Measurements from ENCODE around the gene CDKAL1.

CDKAL1 gene

DNA sequence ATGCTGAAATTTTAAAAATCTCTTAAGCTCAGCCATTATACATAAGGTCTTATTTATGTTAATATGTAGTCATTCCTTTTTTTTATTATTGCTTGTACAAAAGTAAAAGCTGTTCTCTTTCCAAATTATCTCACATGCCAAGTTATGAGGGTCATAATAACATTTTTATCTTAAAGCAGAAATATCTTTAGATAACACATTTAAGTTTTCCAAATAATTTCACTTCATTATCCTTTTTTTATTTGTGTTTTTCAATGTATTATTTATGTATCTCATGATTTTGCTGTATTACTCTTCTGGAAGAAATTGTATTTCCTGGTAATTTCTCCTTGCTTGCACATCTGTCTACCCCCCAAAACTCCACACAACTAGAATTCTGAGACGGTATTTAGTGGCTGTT lies 598.2 kb downstream of the CDKAL1 start:
- no peak for DNase-seq

DNA sequence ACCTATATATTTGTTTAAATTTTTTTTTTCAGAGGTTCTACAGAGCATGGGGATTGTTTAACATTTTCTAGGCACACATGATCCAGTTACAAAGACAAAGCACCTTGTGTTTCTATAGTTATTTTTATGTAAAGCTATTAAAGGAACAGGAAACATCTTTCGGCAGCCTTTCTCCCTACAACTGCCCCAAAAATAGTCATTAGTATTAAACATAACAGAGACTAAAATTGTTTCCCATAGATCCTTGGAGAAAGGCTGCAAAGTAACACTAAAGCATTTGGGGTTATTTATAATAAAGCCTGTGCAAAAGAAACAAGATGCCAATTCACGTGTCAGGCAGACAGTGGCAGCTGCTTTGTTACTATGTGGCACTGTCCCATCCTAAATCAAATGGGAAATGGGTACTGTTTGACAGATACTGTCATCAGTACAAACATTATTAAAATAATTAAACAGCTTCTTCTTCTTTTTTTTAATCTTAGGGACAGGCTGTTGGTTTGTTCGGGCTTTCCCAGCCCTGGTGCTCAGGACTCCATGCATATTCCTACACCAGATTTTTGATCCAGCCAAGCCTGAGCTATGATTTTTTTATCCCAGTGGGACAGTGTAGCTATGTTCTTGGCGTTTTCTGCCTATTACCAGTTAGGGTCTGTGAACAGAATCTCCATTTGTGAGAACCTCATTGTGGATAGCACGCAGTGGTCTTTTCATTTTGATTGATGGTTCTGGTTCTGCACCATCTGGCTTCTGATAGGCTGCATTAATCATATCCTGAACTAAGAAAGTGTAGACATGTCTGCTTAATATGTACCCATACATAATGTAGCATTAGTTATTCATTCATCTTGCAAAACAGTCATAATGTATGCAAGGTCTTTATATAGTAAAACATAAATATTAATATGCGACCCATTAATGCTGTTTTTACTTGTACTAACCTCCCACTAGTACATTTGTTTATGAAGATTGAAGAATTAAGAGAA lies 598.9 kb downstream of the CDKAL1 start:
- no peak for DNase-seq

DNA sequence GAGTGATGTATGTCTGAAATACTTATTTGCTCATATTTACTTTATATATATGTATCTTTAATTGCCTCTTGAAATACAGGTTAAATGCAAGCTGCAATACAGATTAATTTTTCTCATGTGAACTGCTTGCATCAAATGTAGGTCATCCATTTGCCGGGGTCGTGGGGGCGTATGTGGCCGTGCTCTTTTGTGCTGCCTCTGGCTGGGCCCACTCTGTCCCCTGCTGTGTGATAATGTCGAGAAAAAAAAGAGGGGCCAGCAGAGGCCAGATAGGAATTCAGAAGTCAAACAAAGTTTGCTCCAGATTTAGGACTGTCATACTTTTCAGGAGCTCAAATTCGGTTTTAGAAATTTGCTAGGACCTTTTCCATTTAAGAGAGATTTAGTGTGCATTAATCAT lies 599.6 kb downstream of the CDKAL1 start:
- no peak for DNase-seq

DNA sequence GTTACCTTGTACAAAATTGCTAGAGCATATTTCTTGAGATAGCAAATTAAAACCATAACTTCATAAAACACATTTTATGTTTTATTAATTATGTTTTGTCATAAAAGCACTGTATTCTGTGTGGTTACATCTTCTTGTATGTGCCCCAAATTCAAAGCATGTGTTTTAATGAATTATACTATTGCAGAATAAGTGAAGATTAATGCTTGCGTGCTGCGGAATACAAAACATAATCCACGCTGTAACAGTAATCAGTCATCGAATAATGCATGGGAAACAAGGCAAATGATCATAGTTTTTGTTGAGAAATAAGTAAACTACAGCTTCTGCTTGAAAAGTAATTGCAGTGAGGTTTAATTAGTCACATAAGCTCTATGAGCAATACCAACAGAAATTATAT lies 600.1 kb downstream of the CDKAL1 start:
- no peak for DNase-seq

DNA sequence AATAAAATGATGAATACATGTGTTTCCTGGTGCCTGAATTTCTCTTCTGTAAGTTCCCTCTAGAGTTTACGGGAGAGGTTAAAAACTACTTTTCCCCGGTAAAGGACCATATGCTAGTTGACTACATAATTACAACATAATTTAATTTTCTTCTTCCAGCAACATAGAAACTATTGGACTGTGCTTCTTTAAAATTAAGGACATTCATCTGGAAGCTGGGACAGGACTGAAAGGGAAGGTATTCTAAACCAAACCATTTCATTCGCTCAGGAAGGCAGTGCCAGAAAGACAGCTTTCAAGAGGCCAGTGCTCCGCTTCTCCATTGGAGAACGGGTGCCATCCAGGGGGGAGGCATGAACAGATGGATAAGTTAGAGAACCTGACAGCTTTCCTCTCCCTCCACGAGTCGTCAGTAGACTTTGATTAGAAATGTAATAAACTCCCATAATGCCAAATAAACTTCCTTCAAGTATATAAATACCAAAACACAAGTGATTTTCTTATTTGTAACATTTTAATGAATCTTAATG lies 601.3 kb downstream of the CDKAL1 start:
- DNase-seq: no peak

DNA sequence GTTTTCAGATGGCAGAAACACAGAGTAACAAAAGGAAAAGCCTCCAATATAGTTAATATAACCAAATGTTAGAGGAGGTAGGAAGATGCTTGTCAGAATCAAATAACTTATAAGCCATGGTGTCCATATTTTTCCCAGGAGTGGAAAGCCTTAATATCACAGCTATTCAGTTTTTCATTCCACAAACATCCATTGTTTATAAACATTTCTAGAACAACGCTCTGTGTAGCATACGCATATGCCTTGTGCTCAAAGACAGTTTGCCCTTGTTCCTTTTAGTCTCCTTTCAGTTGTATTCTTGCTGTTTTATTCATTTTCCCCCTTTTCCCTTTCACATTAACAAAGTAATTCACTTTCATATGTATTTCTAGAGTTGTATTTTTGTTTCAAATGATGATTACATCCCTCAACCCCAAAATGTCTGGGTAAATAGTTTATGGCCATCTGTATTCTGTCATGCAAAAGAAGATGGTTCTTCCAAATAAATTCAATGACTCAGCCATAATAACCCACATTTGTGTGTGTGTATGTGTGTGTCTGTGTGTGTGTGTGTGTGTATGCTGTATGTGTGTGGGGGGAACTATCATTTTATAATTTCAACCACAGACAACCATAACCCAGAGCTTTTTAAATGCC lies 603.6 kb downstream of the CDKAL1 start:
- DNase-seq: no peak

DNA sequence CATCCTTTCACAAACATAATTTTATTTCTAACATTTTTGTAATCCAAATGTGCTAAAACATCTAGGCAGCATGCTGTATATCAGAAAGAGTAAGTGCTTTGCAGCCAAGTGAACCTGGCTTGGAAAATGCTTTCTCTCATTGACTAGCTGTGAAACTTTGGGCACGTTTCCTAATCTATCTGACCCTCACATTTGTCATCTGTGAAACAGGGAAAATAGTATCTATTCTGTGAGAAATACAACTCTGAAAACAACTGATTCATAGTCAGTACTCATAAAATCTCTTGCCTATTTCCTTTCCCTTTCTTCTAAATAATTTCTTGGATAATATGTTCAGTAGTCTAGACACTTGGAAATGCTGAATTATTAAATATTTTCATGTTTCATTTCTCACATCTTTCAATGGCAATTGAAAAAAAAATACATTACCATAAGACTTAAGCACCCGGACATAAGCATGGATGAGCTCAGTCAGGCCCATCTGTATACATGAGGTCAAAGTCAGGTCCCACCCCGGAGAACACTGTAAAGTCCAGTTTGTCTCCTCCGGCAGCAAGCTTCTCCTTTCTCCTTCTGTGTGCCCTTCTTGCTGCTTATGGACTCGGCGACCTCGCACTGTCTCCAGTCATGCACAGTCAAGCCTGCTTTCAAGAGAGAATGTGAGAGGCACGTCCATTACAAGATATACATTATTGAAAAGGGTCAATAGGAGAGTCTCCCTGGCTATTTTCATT lies 604.2 kb downstream of the CDKAL1 start:
- DNase-seq: no peak

DNA sequence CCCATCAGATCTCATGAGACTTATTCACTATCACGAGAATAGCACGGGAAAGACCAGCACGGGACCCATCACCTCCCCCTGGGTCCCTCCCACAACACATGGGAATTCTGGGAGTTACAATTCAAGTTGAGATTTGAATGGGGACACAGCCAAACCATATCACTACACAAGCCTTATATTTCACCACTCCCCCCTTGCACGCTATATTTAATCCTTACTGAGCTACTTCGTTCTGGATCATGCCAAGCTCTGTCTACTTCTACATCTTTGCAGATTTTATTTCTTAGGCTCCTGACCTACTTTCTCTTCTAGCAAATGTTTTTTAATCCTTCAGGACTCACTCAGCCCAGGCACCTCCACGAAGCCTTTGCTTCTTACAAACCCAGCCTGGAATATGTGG lies 606.7 kb downstream of the CDKAL1 start:
- DNase-seq: no peak

DNA sequence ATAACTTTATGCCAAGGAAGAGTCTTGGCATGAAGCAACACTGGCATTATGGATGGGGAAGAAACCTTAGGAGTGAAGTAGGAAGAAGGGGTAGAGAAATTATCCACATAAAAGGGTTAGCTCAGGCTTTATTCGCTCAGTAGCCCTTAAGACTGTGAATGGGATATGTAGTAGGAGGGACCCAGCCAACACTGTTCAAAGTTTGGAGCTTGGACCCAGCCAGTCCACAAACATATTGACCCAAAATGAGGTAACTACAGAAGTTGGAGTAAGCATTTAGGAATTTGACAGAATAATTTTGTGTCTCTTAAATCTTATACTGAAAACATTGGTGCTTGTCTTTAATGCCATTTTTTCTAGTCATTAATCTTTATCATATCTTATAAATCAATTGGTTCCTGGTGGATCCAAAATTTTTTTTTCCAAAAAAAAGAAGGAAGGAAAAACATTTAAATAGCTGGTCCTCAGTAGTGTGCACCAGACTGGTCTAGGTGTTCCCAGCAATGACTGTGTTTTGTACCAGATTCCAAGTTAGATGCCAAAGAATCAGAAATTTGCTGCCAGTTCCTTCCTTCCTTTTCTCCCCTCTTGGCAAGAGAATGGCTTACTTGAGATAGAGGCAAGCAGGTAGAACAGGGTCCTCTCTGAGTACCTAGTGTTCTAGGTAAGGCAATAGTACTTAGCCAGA lies 607.5 kb downstream of the CDKAL1 start:
- DNase-seq: no peak

DNA sequence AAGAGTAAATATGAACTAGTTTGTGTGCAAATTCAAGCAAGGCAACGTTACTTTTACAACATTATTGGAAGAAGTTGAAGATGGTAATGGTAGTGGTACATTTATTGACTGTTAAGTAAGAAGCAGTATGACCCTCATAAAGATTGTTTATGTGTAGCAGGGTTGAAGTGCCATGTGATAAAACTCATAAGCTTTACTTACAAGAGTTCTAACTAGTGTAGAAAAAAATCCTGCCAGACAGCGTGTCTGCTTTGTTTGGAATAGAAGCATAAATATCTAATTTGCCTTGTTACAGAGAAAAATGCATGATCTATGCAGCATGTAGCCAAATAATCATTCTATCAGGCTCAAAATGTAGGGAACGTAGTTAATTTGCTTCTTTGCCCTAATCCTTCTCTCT lies 608.5 kb downstream of the CDKAL1 start:
- DNase-seq: no peak

DNA sequence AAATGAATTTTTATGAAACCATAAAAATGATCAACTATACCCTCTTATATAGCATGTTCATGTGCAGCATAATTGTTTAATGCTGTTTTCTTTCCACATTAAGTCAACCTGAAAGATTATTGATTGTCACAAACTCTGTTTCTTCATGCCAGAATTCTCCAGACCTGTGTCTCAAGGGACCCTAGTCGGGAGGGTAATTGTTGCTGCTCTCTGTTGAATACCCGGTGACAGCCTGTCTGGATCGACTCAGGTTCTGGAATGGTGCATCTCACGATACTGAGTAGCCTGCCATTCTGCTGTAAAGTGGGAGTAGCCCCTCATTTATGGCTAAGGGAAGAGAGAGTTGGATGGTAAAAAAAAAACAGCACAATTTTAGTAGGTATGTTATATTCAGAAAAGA lies 609.4 kb downstream of the CDKAL1 start:
- DNase-seq: no peak

DNA sequence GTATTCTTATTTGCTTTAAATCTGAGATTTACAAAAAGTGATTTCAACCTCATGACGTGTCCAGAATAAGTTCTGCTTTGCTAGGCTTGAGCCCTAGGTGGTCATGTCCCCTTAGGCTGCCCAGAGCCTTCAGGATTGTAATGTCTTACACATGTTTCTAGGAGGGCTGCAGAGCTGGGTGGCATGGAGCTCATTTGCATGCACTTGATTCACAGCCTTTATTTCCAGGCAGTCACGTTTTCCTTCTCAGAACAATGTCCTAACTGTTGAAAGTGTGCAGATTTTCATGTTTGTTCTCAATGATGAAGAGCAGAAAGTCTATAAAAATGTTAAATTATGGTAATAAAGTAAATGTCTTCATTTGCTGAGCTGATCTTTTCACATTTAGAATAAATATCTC lies 610.7 kb downstream of the CDKAL1 start:
- peak in 1 of 58 donors; percentile 12 for DNase-seq

DNA sequence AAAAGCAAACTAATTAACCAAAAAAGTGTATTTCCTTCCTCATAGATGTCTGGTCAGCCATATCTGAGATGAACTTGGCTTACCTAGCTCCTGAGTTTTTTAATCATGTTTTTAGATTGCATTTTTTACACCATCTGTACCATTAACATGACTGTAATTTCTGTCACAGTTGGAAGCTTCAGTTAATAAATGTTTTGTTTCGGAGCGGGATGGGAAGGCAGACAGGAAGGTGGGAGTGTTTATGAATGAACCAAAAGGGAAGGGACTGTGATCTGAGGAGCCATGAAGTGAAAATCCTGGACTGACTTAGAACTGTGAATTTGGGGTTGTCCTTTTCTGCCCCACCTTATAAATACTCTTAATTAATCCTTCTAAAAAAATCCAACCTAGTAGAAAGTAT lies 613.7 kb downstream of the CDKAL1 start:
- no peak for DNase-seq

DNA sequence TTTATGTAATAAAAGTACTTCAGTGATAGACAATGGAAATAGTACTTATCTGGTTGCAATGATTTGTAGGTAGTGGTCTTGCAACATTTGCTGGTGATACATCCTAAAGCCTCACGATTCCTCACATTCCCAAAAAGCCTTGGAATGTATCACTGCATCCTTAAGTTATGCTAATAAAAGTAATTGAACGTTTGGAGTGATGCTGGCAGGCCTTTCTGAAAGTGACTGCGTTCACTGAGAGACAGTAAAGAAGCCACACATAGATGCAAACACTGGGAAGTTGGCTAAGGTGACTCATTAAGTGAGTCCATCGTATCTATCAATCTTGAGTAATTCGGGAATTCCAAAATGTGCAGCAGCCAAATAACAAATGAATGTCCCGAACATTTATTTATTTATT lies 615.2 kb downstream of the CDKAL1 start:
- DNase-seq: no peak

DNA sequence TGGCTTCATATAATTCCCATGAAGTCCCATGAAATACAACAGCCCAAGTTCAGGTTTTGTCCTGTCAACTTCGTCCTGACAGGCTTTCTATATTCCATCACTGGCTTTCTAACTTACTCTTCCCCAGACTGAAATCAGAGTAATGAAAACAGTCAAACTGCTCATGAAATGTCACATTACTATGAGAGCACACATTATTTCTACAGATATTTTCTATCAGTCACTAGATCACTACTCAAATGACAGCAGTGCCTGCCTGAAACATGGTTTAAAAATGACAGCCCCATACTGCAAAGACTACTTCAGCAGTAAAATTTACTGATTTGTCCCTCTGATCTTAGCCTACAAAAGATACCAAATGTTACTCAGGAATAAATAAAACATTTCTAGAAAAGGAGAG lies 616.4 kb downstream of the CDKAL1 start:
- DNase-seq: no peak

DNA sequence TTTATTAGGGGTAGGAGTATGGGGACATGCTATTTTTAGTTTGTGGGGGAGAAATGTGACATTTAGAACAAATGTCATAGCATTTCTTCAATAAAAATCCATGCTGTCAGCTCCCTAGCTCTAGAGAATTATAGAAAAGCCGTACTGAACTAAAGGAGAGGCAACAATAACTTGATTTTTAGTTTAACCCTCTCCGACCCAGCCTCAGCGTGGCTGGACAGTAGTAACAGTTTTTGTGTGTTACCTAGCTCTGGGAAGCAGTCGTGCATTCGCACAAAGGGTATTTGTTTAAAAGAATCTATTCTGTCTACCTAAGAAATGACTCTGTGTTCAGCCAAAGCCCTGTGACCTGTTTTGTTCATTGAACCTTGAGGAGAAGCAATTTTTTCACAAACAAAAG lies 616.9 kb downstream of the CDKAL1 start:
- DNase-seq: no peak

DNA sequence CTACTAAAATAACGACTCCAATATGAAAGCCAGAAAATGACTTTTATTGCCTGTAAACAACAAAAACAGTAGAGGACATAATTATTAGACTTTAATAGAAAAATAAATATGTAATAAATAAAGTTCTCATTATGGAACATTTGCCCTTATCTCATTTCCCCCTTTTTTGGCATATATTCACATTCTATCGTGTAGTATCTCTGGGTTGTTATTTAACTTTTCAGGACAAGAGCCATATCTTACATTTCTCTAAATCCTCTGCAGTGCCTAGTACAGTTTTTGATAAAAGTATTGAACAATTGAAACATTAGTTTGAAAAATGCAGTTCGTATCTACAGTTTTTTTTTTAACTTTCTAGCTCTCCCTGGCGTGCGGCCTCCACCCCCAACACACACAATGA lies 617.3 kb downstream of the CDKAL1 start:
- no peak for DNase-seq

DNA sequence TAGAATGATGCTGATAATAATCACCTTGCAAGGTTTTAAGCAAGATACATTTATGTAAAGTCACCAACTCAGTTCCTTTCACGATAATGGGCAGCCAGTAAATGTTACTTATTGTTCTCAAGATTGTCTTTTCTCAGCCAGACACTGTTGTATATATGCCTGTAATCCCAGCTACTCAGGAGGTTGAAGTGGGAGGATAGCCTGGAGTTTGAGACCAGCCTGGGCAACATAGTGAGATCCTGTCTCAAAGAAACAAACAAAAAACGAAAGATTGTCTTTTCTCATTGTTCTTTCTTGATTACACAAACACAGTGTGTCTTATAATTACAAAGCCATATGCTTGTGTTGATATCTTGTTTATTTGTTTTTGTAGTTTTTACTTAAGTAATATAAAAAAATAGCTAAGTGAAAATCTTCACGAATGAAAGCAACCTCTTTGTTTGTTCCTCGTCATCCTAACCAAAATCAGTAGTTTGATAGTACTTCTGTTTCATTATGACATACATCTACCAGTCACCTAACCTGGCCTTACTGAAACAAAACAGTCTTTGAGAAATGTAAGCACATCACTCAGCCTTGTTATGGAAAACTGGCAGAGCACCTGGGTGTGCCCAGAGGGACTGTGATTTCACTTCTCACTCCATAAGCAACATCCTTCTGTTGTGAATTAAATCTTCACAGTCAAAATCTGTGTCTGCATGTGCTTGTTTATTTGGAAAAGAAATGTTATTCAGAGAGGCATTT lies 623.1 kb downstream of the CDKAL1 start:
- no peak for DNase-seq

DNA sequence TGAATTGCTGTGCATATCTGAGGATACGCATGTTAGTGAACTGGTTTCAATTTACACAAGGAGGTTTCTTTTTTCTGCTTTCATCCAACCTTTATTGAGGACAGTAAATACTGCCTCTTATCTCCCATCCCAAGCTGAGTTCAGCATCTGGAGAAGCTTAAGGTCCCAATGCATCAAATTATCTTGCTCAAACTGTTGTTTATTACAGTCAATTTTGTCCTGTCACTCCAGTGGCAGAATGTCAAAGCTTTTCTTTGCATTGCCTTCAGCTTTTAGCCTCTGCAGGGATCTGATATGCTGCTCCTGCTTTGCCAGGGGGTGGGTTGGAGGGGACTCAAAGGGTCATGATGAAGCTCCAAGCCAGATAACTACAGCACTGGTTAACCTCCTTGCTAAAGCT lies 623.9 kb downstream of the CDKAL1 start:
- DNase-seq: no peak

DNA sequence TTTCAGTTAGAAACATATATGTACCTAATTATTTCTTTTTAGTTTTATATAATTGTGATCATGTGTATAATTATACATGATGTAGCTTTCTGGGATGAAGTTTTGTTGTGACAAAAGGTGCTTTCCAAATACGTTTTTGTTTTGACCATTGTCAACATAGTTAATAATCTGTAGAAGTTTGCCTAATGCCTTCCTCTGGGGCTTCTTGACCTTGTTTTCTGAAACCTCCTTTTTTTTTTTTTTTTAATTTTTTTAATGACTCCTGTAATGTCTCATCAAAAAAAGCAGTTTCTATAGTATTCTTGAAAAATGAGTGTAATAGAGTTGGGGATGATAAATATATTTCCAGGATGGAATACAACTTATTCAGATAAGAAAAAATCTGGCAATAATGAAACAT lies 624.6 kb downstream of the CDKAL1 start:
- no peak for DNase-seq

DNA sequence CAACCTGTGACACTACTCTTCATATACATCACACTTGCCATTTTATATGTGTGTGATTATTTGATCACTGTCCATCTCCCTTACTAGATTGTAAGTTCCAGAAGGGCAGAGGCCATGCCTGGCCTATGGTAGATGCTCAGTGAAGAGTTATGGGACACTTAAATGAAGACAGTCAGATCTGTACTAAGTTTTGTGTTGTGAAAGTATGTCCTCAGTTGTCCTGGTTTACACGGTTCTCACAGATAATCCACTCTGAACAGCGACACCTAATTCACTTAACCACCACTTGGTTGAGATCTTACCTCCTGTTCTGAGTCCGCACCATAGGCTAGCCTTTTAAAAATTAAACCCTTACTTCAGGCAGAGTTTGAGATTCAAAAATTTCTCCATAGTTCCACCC lies 625.2 kb downstream of the CDKAL1 start:
- no peak for DNase-seq

All from anterior cingulate cortex (tissue), 58 donors.